CD4-positive, alpha-beta T cell treated with Interleukin-4 for 4 hours (primary cell): ENCODE results near the gene HMGXB3.

ENCODE experiments used
- DNase-seq: peaks from one replicate; pipeline ENCODE4 v3.0.0-alpha.2; 2020

HMGXB3 gene

DNA sequence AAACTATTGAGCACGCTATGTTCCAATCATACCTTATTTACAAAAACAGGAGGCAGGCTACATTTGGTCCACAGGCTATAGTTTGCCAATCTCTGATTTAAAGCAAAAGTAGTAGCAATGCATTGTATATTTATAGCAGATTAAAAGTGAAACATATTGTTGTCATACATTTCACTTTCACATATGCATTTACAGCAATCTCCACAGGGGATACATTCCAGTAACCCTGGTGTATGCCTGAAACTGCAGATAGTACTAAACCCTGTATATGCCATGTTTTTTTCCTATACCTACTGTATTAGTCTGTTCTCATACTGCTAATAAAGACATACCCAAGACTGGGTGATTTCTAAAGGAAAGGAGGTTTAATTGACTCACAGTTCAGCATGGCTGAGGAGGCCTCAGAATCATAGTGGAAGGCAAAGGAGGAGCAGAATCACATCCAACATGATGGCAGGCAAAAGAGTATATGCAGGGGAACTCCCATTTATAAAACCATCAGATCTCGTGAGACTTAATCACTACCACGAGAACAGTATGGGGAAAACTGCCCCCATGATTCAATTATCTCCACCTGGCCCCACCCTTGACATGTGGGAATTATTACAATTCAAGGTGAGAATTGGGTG, 91.7 kb downstream of the HMGXB3 start:
- DNase-seq = no peak

DNA sequence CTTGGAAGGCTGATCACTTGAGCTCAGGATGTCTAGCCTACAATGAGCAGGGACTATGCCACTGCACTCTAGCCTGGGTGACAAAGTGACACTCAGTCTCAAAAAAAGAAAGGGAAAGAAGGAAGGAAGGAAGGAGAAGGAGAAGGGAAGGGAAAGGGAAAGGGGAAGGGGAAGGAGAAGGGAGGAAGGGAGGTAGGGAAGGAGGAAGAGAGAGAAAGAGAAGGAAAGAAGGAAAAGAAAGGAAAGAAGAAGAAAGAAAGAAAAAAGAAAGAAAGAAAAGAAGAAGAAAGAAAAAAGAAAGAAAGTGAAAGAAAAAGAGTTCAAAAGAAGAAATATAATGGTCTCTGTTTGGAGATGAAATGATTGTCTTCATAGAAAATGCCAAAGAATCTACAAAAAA, 96.6 kb downstream of the HMGXB3 start:
- DNase-seq = no peak

DNA sequence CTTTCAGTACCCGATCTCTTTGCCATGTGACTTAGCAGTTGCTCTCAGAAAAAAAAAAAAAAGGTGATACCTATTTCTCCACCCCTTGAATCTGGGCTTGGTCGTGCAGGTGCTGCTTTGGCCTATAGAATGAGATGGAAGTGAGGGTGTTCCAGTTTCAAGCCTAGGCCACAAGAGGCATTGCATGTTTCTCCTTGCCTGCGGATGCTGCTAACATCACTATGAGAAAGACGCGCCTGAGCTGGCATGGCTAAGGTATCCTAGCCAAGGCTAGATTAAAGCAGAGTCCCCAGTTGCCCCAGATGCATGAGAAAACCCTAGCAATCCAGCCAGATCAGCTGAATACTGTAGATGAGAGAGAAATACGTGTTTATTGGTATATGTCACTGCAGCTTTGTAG, 100.5 kb downstream of the HMGXB3 start:
- no peak for DNase-seq
